ENCODE measurements around the gene GNAS.
A peak's percentile ranks its signal among the peaks of the same experiment; 100 is the strongest.

GRCh38 chr20:58892141-58892931 lies 39.8 kb downstream of the GNAS start:
- TF ChIP-seq CTCF (IDR thresholded peaks at IDR 0.05) (no peak), POLR2A (IDR thresholded peaks at IDR 0.05) (peak in 1 of 2 donors; percentile 28)
